ENCODE results near the gene IDNK. TPM values are rescaled to one million over a fixed set of nuclear protein-coding genes. Genes with fewer than 3 reads are reported as not detected.

Gene IDNK
- total RNA-seq, 1 experiment from 2014 or later: 3.3 TPM

- TF ChIP-seq EZH2phosphoT487 (IDR thresholded peaks at IDR 0.05; ENCODE audit: borderline replicate concordance): no peak
- no peak for TF ChIP-seq SP1 (IDR thresholded peaks at IDR 0.05; ENCODE audit: low read depth)
- TF ChIP-seq, protein P1, sequence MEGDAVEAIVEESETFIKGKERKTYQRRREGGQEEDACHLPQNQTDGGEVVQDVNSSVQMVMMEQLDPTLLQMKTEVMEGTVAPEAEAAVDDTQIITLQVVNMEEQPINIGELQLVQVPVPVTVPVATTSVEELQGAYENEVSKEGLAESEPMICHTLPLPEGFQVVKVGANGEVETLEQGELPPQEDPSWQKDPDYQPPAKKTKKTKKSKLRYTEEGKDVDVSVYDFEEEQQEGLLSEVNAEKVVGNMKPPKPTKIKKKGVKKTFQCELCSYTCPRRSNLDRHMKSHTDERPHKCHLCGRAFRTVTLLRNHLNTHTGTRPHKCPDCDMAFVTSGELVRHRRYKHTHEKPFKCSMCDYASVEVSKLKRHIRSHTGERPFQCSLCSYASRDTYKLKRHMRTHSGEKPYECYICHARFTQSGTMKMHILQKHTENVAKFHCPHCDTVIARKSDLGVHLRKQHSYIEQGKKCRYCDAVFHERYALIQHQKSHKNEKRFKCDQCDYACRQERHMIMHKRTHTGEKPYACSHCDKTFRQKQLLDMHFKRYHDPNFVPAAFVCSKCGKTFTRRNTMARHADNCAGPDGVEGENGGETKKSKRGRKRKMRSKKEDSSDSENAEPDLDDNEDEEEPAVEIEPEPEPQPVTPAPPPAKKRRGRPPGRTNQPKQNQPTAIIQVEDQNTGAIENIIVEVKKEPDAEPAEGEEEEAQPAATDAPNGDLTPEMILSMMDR (IDR thresholded peaks at IDR 0.05 in 2 of 3, conservative IDR thresholded peaks at IDR 0.05 in 1 of 3; ENCODE audit: borderline replicate concordance in 1 of 3, insufficient read depth in 1 of 3, low read depth in 2 of 3, low read length in 2 of 3): no peak
- no peak for TF ChIP-seq FOSL1 (IDR thresholded peaks at IDR 0.05; ENCODE audit: low read depth)
Measured at GRCh38 chr9:83588256-83588655, 34.7 kb upstream of the IDNK start (continued).

DNA sequence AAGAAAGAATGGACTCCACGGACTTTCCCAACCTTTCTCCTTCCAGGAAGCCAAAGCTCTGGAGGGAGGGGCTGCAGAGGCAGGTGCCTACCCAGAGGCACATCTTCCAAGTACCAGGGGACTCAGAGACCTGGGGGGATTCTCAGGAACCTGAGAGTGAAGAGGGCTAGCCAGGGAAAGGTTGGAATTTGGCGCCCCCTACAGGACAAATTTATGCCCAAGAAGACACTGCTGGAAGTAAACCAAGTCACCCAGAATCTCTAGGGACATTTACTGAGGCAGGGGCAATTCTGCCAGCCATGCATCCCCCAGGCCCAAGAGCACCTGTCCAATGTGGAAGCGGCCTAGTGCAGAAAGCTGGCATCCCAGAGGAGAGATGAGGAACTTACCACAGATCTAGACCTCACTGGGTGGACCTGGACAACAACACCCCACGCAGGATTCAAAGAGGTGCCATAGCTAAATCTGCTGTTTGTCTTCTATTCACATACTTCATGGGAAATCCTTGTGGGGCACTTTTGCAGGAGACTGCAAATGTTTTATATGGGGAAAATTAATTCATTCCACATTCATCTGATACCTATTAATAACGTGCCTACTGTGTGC lies 25.9 kb upstream of the IDNK start:
- ChIA-PET POLR2A (no interaction called here), RAD21 (ENCODE audit: low non-redundant PET in 1 of 2, low total read pairs in 2 of 2, uncharacterized antibody in 2 of 2, unreplicated experiment in 2 of 2) (interaction anchor here in 1 of 2 experiments (0.6 kb wide), 1 partner anchor 263 kb away, joined by 3 read pairs; no protein-coding TSS in a partner anchor), CTCF (interaction anchor here (0.7 to 3.1 kb wide), 4 partner anchors 14 to 377 kb away, joined by 3 to 19 read pairs (median 3); no protein-coding TSS in a partner anchor)
- Histone ChIP-seq H3K27me3 (ENCODE audit: insufficient read depth, low read length) (no peaks in the 10 kb centered on the region), H3K9ac (ENCODE audit: low read length) (no peak overlapping the region), H3K4me3 (replicated peaks in 1 of 2; ENCODE audit: low read depth in 1 of 2, low read length in 2 of 2) (no peak overlapping the region), H3K79me2 (ENCODE audit: insufficient read depth, low read length) (no peaks in the 10 kb centered on the region), H3K27ac (ENCODE audit: low read depth, low read length) (no peak overlapping the region), H3K9me3 (ENCODE audit: control insufficient read depth in 1 of 2, insufficient read depth in 1 of 2, low read depth in 1 of 2, low read length in 2 of 2) (no peaks in the 10 kb centered on the region), H4K20me1 (ENCODE audit: insufficient read depth) (no peaks in the 10 kb centered on the region), H3K36me3 (ENCODE audit: control insufficient read depth in 1 of 2, insufficient read depth in 2 of 2, low read length in 2 of 2) (no peaks in the 10 kb centered on the region), H2AFZ (ENCODE audit: low read depth, low read length, poor library complexity, severe bottlenecking) (no peak overlapping the region), H3K9me2 (ENCODE audit: insufficient read depth) (no peaks in the 10 kb centered on the region), H3K4me1 (ENCODE audit: control insufficient read depth in 1 of 2, insufficient read depth in 2 of 2, low read length in 2 of 2) (no peaks in the 10 kb centered on the region), H3K4me2 (ENCODE audit: low read length) (no peak overlapping the region)
- ATAC-seq: peak; percentile 81
- peak; percentile 27 for DNase-seq (ENCODE audit: low read depth, low spot score)
- TF ChIP-seq RAD21 (IDR thresholded peaks at IDR 0.05; ENCODE audit: low read depth) (peak; percentile 71), SIN3A (IDR thresholded peaks at IDR 0.05; ENCODE audit: low read depth) (no peak)
- TF ChIP-seq, protein P1 (IDR thresholded peaks at IDR 0.05 in 2 of 3, conservative IDR thresholded peaks at IDR 0.05 in 1 of 3; ENCODE audit: borderline replicate concordance in 1 of 3, insufficient read depth in 1 of 3, low read depth in 2 of 3, low read length in 2 of 3): peak; percentile 48 to 86 (median 81); a peak in 5 of 6 replicates
- intact Hi-C loops (cut with micrococcal nuclease): loop anchor here (1.0 to 2.0 kb wide), 2 partner anchors 263 to 378 kb away; no protein-coding TSS in a partner anchor
- BruUV-seq (replicated peaks): no TSS peak

Data from HCT116 (cell line).